HG02938 (cell line): Measurements from ENCODE around the gene HECTD2.
A peak's percentile ranks its signal among the peaks of the same experiment; 100 is the strongest.
"Not testable (repeated sequence)": the region's sequence is repeated elsewhere in the genome, so short reads cannot be mapped to it uniquely, and the experiment has no call there.

Source experiments
- ATAC-seq: cut with Tn5 transposase; IDR thresholded peaks from one replicate; pipeline ENCODE4 v1.9.1; 2021; ENCODE audit warnings: mild to moderate bottlenecking, moderate library complexity; ENCODE audit not compliant: unreplicated experiment

Gene HECTD2

GRCh38 chr10:91409869-91410637, at the start of gene HECTD2:
TSS of gene HECTD2 (plus strand) at chr10:91410344. CDS start at chr10:91410439, 95 bp downstream.
- peak; percentile 80 for ATAC-seq

- no peak for ATAC-seq
Observed at GRCh38 chr10:91360461-91360860, 49.7 kb upstream of the HECTD2 start.

GRCh38 chr10:91365519-91365918, 44.6 kb upstream of the HECTD2 start:
- ATAC-seq: not testable (repeated sequence)

GRCh38 chr10:91366704-91367103, 43.4 kb upstream of the HECTD2 start:
- no peak for ATAC-seq

- ATAC-seq: no peak
Observed at GRCh38 chr10:91367127-91367531, 43.0 kb upstream of the HECTD2 start.

GRCh38 chr10:91367558-91367957, 42.6 kb upstream of the HECTD2 start:
- ATAC-seq: no peak

GRCh38 chr10:91369978-91370589, 40.1 kb upstream of the HECTD2 start:
- ATAC-seq: not testable (repeated sequence)

- ATAC-seq: no peak
Observed at GRCh38 chr10:91374052-91374451, 36.1 kb upstream of the HECTD2 start.

- ATAC-seq: no peak
Observed at GRCh38 chr10:91378061-91378460, 32.1 kb upstream of the HECTD2 start.

GRCh38 chr10:91380873-91381256, 29.3 kb upstream of the HECTD2 start:
- no peak for ATAC-seq

GRCh38 chr10:91381257-91381891, 28.8 kb upstream of the HECTD2 start:
- no peak for ATAC-seq

GRCh38 chr10:91385306-91386085, 24.6 kb upstream of the HECTD2 start:
- no peak for ATAC-seq

GRCh38 chr10:91389636-91390512, 20.3 kb upstream of the HECTD2 start:
- peak; percentile 99 for ATAC-seq

GRCh38 chr10:91390513-91390825, 19.7 kb upstream of the HECTD2 start:
- ATAC-seq: not testable (repeated sequence)

- ATAC-seq: no peak
Observed at GRCh38 chr10:91391920-91392319, 18.2 kb upstream of the HECTD2 start.

- no peak for ATAC-seq
Observed at GRCh38 chr10:91406322-91406721, 3.8 kb upstream of the HECTD2 start.

GRCh38 chr10:91409069-91409868, 875 bp upstream of the HECTD2 start:
- peak; percentile 25 for ATAC-seq

GRCh38 chr10:91410638-91411371, 661 bp downstream of the HECTD2 start:
- no peak for ATAC-seq

GRCh38 chr10:91411621-91412020, 1.5 kb downstream of the HECTD2 start:
- ATAC-seq: no peak
